ENCODE data around the gene KDM4B. TPM values are rescaled to one million over a fixed set of nuclear protein-coding genes. Genes with fewer than 3 reads are reported as not detected.
A peak's percentile ranks its signal among the peaks of the same experiment; 100 is the strongest.

Gene KDM4B
- total and polyA plus RNA-seq, 9 of the 15 experiments (the other 6 are each of a cell fraction or from before 2014, with no cell fraction given), result 0.21 to 29.9 (median 7.3) TPM

- peaks cover 6% of the 10 kb centered on the region for H3K9me3 ChIP-seq (replicated peaks; ENCODE audit: control insufficient read depth, insufficient read depth, low read depth, low read length)
- H3K9ac ChIP-seq (ENCODE audit: insufficient read depth in 1 of 2, low read depth in 2 of 2, low read length in 2 of 2), result peak overlapping the region in 1 of 2 experiments; percentile 4; a peak in 1 of 4 replicates
- peaks cover 48% of the 10 kb centered on the region for H3K79me2 ChIP-seq (ENCODE audit: control insufficient read depth, insufficient read depth, low read length)
- H3K27me3 ChIP-seq (ENCODE audit: control insufficient read depth in 2 of 2, insufficient read depth in 2 of 2, low read length in 2 of 2), result no peaks in the 10 kb centered on the region
- ChIA-PET POLR2A (interaction anchor here (0.5 kb wide), 1 partner anchor 172 kb away, joined by 3 read pairs; no protein-coding TSS in a partner anchor), CTCF (ENCODE audit: low intra/inter-chr PET ratio) (no interaction called here)
- H3K36me3 ChIP-seq (ENCODE audit: control insufficient read depth, insufficient read depth, low read length), result peaks cover 25% of the 10 kb centered on the region; the same call in 2 of the 3 replicates
- no peak overlapping the region for H3K4me3 ChIP-seq
- intact Hi-C loops (cut with micrococcal nuclease), result no loop called here
- peaks cover 8% of the 10 kb centered on the region for H3K9me1 ChIP-seq (ENCODE audit: control insufficient read depth, insufficient read depth, low read length)
- BruUV-seq (replicated peaks), result no TSS peak
- in situ Hi-C loops (cut with MboI), result no loop called here
- H2AFZ ChIP-seq (ENCODE audit: low read depth, low read length), result no peak overlapping the region
- ATAC-seq, result no peak
- no peak for FAIRE-seq
- DNase-seq (ENCODE audit: extremely low read depth in 1 of 4, low spot score in 3 of 4), result no peak
- 91% methylated on average over 9 of the region's 13 CpGs for WGBS (ENCODE audit: insufficient coverage, low coverage, missing lambda C conversion rate)
- peaks cover 9% of the 10 kb centered on the region for H4K20me1 ChIP-seq (replicated peaks; ENCODE audit: control insufficient read depth, insufficient read depth, low read length)
- H3K4me2 ChIP-seq (ENCODE audit: insufficient read depth, low read length), result no peak overlapping the region
- peaks cover 0 to 33% of the 10 kb centered on the region in 2 experiments; a peak in 2 of 5 replicates for H3K4me1 ChIP-seq (replicated peaks in 1 of 2; ENCODE audit: control insufficient read depth in 2 of 2, insufficient read depth in 2 of 2, low read length in 2 of 2)
- H3K27ac ChIP-seq (ENCODE audit: extremely low read depth, low read depth, low read length), result no peak overlapping the region
- TF ChIP-seq ZNF740 (CRISPR knock-in tag; IDR thresholded peaks at IDR 0.05), result no peak
- TF ChIP-seq ZNF740 (tag; IDR thresholded peaks at IDR 0.05), result no peak
- TF ChIP-seq BCOR (IDR thresholded peaks at IDR 0.05), result no peak
- TF ChIP-seq PHB (CRISPR knock-in tag; IDR thresholded peaks at IDR 0.05), result no peak
- no peak for TF ChIP-seq UBTF (IDR thresholded peaks at IDR 0.05; ENCODE audit: borderline replicate concordance in 1 of 2, low read depth in 2 of 2, low read length in 2 of 2)
- TF ChIP-seq ZNF609 (CRISPR knock-in tag; IDR thresholded peaks at IDR 0.05; ENCODE audit: borderline replicate concordance), result no peak
- no peak for TF ChIP-seq HMBOX1 (IDR thresholded peaks at IDR 0.05)
- TF ChIP-seq MTA1 (IDR thresholded peaks at IDR 0.05; ENCODE audit: borderline replicate concordance), result no peak
- TF ChIP-seq FIP1L1 (IDR thresholded peaks at IDR 0.05; ENCODE audit: low read depth, low read length, poor library complexity, severe bottlenecking), result no peak
- TF ChIP-seq TCF7 (IDR thresholded peaks at IDR 0.05; ENCODE audit: borderline replicate concordance), result no peak
- TF ChIP-seq ETS2 (tag; IDR thresholded peaks at IDR 0.05; ENCODE audit: borderline replicate concordance, poor library complexity, severe bottlenecking), result no peak
- no peak for TF ChIP-seq ZNF511 (CRISPR knock-in tag; IDR thresholded peaks at IDR 0.05)
These were observed 46.0 kb downstream of the KDM4B start for GRCh38 chr19:5014941-5015340.
